NCI-H1105 treated with DMSO at 0.1 percent for 48 hours (cell line): Measurements from ENCODE around the gene C1QTNF1.
A peak's percentile ranks its signal among the peaks of the same experiment; 100 is the strongest.
"Not testable (repeated sequence)": the region's sequence is repeated elsewhere in the genome, so short reads cannot be mapped to it uniquely, and the experiment has no call there.

Experiments used
- DNase-seq: peaks from one replicate; lab custom pipeline; 2025; lab: John Stamatoyannopoulos, UW

The C1QTNF1 gene

DNA sequence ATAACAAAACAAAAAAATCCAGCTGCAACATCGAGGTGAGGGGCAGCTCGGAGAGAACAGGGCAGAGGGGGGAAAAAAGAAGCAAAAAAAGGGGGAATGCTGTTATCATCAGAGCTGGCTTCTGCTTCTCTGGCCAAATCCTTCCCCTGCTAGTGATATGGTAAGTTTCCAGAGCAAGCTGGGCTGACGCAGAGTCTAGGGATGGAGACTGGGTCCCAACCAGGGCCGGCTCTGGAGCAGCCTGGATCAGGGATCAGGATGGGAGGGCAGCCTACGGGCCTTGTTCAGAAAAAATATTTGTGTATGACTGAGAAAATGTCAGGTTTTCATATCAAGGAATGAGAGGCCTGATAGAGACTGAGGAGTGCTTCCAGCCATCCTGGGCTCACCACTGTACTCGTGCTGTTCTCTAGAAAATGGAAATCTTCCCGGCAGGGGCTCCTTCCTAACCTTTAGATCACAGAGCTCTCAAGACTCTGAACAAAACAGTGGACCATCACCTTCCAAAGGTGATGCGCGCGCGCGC is 726 bp upstream of the C1QTNF1 start:
- DNase-seq: no peak

DNA sequence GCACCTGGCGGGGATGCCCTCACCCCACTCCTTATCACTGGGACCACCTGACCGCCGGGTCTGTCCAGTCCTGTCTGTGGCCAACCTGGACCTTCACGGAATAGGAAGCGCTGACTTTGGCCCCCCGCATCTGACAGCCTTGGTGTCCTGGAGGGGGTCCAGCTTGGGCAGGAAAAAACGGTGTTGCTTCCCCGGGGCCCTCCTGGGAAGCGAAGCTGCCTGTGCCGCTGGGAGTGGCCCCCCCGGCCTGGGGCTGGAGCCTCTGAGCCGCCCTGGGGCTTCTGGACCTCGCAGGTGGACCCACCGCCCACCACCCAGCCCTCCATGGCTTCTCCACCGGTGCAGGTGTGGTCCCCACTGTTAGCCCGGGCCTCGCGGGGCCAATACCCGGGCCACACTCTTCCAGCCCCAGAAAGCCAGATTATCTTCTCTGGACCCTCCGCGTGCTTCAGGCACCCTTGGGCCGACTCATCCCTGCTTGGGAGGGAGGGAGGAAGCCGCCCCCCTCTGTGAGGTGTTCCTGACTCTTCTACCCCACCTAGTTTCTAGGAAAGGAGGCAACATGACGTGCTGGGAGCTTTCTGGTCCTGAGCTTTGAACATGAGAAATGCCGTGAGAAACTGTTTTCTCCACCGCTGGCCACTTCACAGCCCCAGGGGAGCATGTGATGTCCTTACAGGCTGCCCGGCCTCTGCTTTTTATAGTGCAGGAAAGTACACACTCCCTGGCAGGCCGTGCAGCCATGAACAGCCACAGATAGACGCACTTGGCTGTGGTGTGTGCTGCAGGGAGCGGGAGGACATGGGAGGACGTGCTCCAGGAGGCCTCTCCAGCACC is 1.1 kb downstream of the C1QTNF1 start:
- DNase-seq: no peak

DNA sequence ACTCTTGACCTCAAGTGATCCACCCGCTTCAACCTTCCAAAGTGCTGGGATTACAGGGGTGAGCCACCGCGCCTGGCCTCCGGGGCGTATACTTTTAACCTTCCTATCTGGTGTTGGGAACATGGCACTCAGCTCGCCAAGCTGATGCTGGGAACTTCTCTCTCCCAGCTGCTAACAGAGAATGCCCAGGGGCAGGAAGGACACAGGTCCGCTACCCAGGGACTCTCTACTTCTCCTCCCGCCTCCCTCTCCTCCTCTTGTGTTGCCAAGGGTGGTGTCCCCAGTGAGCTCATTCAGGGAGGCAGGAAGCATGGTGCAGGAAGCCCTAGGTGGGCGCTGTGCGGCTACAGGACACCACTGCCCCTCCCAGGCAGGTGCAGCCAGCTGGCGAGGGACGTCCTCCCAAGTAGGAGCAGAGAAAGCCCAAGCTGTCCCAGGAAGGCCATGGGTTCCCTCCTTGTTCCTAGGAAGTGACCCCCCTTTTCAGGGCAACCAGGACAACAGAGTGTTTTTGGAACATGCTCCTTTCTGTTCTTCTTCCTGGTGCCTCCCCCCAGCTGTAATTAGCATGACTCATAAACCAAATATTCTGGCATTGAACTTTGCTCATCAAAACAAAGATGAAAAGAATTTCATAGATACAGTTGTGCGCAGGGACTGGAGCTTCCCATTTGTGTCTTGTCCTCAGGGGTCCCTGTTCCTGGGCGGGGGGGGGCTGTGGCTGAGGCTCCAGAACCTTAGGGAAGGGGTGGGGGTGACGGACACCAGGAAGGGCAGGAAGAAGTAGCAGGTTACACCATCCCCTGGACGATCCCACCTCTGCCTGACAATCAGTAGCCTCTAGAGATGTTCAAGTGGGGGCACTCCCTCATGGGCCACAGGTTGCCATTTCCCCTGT is 2.7 kb downstream of the C1QTNF1 start:
- DNase-seq: no peak

DNA sequence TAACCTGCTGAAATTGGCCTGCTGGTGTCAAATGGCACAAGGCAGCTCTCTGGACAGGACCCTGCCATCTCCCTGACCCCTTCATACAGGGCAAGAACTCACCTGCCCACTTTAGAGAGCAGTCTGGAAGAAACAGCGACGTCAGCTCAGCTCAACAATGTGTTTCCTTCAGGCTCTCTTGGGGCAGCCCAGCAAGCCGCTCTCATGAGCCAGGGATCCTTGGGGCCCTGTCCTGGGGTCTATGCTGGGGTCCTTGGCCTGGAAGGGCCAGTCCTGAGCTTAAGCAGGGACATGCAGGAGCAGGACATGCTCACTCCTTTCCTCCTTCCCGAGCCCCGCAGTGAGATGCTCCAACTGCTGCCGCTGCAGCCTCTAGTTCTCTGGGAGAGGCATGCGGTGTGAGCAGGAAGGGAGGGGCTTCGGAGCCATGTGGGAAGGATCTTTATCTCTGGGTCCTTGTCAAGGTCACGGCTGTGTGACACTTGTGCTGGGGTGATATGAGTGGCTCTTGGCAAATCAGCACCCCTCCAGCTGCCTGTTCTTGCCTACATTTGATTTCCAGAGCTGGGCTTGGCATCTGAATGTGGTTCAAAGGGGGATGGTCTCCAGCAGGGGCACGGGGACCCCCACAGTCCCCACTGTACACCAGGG is 3.4 kb downstream of the C1QTNF1 start:
- no peak for DNase-seq

DNA sequence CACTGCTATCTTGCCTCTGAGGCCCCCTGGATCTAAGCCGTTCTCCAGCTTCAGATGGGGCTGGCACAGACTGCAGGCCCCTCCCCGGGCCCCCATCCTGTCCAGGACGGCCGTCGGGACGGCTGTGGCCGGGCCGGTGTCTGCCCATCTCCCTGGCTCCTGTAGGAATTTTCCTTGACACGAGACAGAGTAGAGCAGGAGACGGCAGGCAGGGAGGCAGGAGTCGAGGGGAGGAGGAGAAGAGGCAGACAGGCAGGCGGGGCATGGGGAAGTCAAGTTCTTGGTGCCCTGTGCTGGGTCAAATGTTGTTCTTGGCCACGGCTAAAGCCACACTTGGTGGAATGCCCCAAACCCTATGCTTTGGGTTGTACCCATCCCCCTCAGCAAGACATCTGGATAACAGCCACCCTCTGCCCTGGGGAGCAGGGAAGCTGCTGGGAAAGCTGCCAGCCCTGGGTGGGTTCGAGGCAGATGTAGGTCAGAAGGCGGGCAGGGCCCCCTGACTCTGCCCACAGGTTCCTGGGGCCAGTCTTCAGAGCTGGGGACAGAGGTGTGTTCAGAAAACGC is 4.0 kb downstream of the C1QTNF1 start:
- DNase-seq: no peak

DNA sequence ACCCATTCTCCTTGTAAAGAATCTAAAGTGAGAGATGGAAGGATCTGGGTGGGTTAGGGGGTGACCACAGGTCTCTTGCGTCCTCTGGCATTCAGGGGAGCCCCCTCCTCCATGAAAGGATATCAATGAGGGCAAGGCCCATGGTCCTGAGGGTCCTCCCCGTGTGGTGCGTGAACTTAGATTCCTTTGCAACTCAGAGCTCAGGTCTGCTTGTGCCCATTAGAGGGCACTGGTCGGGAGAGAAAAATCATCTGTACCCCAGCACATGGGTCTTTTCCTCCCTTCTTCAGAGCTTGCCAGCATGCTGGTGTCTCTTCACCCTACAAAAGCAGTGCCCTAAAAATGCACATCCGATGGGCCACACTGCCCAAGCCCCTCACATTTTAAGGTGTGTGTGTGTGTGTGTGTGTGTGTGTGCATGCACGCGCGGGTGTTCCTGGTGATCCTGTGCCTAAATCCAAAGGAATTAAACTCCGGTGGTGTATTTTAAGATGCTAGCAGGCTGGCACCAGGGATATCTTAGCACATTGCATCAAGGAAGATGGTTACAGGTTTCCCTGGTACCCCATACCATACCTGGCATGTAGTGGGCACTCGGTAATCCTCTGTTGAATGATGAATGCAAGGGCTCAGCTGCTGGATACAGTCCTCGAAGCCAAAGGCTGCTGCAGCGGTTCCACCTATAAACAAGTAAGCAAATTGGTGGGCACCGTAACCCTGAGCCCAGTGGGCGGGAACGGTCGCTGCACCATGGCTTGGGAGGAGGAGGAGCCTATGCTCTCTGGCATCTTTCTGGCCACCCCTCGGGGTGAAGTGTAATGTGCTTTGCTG is 4.7 kb downstream of the C1QTNF1 start:
- no peak for DNase-seq

DNA sequence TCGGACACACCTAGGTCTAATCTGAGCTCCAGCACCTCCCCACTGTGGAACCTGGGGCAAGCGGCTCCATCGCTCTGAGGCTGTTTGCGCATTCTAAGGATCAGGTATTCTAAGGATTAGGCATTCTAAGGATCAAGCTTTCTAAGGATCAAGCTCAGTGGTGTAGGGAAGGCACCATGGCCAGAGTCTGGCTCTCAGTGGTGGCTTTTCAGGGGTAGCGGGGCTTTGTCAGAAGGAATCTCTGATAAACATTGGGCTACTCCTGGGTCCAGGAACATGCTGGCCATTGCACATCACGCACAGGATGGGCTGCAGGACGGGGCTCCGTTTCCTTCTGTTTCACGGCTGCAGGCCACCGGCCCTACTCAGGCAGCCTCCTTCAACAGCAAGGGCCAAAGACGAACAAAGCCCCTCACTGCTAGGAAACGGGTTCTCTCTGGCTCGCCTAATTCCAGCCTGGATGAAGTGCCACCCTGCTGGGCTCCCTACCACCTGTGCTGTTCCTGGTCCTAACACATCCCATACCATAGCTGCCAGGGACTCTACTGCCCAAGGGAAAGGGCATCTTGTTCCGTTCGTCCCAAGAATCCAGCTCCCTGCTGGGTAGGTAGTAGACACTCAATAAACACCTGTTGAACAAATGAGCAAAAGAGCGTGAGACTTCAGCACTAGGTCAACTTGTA is 5.5 kb downstream of the C1QTNF1 start:
- no peak for DNase-seq

DNA sequence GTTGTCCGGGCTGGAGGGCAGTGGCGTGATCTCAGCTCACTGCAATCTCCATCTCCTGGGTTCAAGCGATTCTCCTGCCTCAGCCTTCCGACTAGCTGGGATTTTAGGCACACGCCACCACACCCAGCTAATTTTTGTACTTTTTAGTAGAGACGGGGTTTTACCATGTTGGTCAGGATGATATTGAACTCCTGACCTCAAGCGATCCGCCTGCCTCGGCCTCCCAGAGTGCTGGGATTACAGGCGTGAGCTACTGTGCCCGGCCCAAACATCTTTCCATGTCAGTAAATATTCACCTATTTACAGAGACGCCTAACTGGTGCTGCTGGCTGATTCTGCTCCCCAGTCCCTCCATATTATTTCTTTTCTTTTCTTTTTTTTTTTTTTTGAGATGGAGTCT is 6.7 kb downstream of the C1QTNF1 start:
- DNase-seq: not testable (repeated sequence)

DNA sequence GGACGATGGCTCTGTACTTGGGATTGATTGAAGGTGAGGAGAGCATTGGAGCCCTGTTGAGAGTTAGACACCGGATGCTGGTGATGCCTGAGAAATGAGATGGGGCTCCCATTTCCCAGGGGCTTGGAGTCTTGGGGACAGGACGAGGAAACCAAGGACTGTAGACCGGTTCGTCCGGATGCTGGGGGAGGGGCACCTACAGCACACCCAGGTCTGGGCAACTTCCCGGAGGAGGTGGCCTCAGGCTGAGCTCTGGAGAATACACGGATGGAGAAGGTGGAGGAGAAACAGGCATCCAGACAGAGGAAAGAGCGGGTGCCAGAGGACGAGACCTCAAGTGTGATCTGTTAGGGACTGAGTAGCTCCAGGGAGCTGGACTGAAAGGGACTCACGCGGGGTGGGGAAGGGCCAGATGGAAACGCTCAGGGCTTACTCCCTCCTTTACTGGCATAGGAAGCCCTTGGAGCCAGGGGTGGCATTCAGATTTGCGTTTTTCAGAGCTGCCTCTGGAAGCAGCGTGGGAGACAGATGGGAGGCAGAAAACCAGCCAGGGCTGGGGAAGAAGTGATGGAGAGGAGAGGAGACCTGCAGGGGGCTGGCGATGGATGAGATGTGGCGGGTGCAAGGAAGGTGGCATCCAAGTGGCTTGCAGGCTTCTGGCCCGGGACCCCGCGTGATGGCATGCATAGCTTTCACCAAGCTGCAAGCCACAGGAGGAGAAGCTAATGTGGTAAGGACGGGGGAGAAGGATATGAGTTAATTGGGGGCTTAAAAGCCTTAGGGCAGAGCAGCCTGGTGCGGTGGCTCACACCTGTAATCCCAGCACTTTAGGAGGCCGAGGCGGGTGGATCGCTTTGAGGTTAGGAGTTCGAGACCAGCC is 8.3 kb downstream of the C1QTNF1 start:
- no peak for DNase-seq

DNA sequence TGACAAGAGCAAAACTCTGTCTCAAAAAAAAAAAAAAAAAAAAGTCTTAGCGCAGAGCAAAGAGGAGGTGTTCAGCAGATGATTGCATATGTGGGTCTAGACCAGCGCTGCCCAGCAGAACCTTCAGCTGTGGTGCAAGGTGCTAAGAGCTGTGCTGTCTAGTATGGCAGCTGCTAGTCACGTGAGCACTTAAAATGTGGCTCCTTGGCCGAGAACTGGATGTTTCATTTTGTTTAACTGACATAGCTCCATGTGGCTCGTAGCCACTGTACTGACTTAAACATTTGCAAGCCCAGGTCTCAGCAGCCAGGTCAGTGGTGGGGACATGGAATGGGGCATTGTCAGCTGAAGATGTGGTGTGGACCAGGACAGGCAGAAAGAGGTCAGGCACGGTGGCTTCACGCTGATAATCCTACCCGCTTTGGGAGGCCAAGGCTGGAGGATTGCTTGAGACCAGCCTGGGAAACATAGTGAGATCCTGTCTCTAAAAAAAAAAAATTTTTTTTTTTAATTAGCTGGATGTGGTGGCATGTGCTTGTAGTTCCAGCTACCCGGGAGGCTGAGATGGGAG is 9.2 kb downstream of the C1QTNF1 start:
- DNase-seq: no peak

DNA sequence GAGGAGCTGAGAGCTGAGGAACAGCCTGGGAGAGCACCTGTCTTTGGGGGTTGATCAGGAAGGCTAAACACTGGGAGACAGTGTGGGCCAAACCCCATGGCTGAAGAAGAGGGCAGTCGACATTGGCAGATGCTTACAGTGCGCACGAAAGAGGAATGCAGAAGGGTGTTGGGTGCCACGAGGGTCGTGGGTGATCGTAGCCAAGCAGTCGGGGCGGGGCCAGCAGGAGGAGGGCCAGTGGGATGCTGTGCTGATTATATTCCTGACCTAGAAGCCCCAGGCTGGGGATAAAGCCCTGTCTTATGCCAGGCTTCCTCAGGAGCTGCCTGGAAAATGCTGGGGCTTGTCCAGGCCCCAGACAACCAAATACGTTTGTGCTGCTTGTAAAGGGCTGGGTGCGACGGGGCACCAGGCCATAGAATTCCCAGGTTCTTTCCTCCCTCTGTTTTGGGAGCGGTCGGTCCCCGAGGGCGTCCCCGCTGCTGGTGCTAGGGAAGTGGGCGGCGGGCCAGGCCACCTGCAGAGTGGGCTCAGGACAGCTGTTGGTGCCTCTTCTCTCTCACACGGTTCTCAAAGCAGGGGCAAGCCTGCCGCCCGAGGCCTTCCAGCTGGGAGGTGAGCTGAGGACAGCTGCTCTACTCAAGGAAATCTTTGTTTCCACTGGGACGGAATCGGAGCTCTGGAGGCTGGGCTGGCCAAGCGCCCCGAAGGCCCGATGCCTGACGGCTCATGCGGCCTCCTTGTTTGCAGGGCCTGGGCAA is 10.0 kb downstream of the C1QTNF1 start:
- DNase-seq: peak; percentile 79

DNA sequence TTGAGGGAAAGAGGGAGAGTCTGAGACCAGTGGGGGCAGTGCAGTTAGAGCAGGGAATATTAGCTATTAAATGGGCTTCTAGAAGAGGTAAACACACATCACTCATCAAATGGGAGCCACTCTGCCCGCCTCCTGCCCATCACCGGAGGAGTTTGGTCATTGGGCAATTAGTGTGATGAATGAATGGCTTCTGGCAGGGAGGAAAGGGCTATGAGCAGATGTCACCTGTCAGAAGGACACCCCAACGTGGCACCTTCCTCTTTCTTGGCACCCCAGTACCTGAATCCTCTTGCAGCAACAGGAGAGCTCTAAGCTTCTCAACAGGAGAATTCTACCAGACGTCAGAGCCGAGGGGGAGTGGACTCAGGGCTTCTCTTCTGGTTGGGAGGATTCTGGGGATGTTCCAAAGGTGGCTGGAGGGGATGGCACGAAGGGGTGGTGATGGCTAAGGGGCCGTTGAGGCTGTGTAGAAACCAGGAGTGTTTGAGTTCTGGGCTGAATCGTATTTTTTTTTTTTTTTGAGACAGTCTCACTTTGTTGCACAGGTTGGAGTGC is 11.0 kb downstream of the C1QTNF1 start:
- peak; percentile 29 for DNase-seq

DNA sequence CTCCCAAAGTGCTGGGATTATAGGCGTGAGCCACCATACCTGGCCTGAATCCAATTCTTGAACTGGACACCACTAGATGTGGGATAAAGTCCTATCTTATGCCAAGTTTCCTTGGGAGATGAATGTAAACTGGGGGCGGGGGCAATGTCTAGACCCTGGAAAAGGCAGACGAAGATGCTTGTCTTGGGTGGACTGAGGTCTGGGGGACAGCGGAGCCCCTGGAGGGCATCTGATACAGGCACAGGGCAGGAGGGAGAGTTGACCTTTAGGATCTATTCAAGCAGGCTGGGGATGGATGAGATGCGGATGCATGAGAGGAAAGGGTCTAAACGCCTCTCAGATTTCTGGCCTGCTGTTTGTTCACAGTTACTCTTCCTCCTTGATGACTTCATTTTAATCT is 11.7 kb downstream of the C1QTNF1 start:
- no peak for DNase-seq

DNA sequence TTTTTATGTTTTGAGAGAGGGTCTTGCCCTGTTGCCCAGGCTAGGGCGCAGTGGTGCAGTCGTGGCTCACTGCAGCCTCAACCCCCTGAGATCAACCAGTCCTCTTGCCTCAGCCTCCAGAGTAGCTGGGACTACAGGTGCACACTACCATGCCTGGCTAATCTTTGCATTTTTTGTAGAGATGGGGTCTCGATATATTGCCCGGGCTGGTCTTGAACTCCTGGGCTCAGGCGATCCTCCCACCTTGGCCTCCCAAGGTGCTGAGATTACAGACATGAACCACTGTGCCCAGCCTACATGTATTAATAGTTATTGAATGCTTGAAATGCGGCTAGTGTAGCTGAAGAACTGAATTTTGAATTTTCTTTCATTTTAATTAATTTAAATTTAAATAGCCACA is 12.2 kb downstream of the C1QTNF1 start:
- DNase-seq: no peak

DNA sequence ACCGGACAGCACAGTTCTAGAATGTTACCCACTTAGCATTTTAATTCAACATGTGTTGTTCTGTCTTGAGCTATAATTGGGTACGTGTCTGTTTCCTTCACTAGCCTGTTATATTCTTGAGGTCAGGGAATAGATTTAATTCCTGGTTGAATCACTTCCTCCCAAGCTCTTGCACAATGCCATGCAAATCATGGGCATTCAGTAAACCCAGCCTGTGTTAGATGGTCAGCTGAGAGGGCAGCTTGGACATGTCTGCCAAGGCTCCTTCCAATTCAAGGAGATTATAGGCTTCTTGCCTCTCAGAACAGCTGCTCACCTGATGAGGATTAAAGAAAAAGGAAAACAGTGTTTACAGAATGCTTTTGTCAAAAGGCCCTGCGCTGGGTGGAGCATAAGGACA is 12.6 kb downstream of the C1QTNF1 start:
- no peak for DNase-seq

DNA sequence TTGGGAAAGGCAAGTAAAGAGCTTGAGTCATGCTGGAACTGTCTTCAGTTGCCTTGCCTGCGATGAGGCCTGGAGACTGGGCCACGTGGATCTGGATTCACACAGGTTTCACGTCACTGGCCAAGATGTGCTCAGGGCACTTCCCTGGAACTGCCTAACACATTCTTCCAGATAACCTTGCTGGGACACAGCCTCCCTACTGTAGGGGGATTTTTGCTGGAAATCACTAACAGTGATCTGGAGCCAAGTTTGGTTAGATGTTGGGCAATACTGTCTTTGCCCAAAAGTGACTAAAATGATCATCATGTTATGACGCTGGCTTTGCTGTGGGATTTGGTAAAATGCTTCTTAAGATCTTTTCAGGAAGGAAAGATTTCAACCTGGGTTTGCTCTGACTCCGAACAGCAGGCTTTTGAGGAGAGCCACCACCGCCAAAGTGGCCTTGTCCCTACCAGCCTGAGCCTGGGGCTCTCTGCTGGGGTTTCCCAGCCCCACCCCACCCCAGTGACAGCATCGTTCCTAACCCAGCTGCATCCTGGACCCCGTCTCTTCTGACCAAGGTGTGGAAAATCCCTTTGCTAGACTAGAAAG is 14.7 kb downstream of the C1QTNF1 start:
- DNase-seq: no peak

DNA sequence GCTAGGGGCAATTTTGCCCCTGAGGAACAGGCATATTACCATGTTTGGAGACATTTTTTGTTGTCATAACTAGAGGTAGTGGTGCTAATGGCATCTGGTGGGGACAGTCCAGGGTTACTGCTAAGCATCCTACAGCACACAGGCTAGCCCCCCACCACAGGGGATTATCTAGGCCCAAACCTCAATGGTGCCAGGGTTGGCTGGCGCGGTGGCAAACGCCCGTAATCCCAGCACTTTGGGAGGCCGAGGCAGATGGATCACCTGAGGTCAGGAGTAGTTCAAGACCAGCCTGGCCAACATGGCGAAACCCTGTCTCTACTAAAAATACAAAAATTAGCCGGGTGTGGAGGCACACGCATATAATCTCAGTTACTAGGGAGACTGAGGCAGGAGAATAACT is 15.2 kb downstream of the C1QTNF1 start:
- no peak for DNase-seq

DNA sequence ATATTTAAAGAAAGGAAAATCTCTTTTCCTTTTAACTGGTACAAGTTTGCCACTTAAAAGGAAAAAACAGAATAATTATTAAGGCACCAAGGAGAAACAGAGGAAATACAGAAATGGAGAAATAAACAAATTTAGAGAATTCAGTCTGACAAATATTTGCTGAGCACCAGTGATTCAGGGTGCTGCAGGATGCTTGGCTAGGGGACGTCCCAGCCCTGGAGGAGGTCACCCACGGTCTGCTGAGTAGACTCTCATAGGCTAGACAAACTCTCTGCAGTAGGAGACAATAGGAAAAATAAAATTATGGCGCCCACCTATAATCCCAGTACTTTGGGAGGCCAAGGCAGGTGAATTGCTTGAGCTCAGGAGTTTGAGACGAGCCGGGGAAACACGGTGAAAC is 15.9 kb downstream of the C1QTNF1 start:
- no peak for DNase-seq
